ENCODE data around the gene ADGRD1. TPM values are rescaled to one million over a fixed set of nuclear protein-coding genes. Genes with fewer than 3 reads are reported as not detected.
A peak's percentile ranks its signal among the peaks of the same experiment; 100 is the strongest.
"Not testable (repeated sequence)": the region's sequence is repeated elsewhere in the genome, so short reads cannot be mapped to it uniquely, and the experiment has no call there.

Gene ADGRD1
- total RNA-seq, 1 donor from 2014 or later, result 4.0 TPM

DNA sequence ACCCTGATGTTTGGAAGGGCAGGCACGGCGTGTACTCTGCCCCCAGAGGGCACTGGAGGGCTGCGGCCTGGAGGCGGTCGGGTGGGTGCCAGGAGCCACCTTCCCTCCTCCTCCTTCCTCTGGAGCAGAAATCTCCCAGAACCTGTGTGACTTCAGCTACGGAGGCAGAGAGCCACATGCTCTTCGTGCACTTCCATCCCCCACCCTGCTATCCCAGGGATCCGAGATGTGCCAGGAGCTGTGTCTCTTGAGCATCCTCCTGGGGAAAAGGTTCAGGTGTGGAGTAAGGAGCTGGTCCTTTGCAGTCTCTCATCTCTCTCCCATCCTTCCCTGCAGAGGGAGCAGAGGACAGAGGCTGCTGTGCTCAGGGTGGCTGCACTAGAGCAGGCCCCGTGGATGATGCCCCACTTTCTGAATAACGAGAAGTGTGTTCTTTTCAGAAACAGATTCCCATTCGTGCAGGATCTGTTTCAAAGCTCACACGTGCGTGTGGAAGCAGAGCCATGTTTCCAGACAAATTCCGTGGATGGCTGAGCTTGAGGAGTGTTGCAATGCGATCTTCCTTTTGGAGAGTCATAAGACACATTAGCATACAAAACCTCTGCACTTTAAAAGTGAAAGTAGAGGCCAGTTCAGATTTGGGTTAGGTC is 162.9 kb downstream of the ADGRD1 start:
- no peak overlapping the region for H3K27ac Mint-ChIP-seq
- no peaks in the 10 kb centered on the region for H3K9me3 Mint-ChIP-seq (ENCODE audit: low read depth)
- TF ChIP-seq, protein P1, sequence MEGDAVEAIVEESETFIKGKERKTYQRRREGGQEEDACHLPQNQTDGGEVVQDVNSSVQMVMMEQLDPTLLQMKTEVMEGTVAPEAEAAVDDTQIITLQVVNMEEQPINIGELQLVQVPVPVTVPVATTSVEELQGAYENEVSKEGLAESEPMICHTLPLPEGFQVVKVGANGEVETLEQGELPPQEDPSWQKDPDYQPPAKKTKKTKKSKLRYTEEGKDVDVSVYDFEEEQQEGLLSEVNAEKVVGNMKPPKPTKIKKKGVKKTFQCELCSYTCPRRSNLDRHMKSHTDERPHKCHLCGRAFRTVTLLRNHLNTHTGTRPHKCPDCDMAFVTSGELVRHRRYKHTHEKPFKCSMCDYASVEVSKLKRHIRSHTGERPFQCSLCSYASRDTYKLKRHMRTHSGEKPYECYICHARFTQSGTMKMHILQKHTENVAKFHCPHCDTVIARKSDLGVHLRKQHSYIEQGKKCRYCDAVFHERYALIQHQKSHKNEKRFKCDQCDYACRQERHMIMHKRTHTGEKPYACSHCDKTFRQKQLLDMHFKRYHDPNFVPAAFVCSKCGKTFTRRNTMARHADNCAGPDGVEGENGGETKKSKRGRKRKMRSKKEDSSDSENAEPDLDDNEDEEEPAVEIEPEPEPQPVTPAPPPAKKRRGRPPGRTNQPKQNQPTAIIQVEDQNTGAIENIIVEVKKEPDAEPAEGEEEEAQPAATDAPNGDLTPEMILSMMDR (IDR thresholded peaks at IDR 0.05; ENCODE audit: unreplicated experiment), result peak; percentile 67
- no peak overlapping the region for H3K4me3 Mint-ChIP-seq (ENCODE audit: low read depth)
- DNase-seq (ENCODE audit: low spot score, unreplicated experiment), result no peak
- H3K27me3 Mint-ChIP-seq, result peaks cover 32% of the 10 kb centered on the region
- no peaks in the 10 kb centered on the region for H3K36me3 Mint-ChIP-seq (ENCODE audit: insufficient read depth)
- H3K4me1 Mint-ChIP-seq (ENCODE audit: low read depth), result no peaks in the 10 kb centered on the region

DNA sequence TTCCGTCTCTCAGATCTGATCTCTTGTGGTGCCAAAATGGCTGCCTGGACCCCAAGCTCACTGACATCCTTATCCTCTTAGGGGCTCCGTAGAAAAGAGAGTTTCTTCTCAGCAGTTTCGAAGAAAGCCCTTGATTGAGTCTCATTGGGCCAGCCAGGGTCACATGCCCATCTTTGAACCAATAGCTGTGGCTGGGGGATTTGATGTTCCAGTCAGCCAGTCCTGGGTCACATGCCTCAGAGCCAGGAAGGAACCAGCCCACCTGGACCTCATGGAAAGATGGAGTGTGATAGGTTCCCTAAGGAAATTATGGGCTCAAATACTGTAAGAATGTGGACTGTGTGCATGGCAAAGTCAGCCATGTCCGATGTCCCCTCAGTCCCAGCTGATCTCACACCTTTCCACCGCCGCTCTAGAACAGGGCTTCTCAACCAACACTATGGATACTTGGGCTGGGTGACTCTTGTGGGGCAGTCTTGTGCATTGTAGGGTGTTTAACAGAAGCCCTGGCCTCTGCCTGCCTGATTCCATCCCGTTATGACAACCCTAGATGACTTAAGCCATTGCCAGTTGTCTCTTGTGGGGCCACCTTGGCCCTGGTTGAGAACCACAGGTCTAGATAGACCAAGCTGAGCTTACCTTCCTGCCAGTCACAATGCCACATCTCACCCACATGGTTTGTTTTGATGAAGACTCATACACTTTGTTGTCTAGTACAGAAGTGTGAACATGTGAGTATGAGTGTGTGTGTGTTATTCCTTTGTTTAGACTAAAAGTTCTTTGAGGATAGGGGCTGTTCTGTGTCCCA is 163.9 kb downstream of the ADGRD1 start:
- Mint-ChIP-seq H3K4me1 (ENCODE audit: low read depth) (no peaks in the 10 kb centered on the region), H3K36me3 (ENCODE audit: insufficient read depth) (no peaks in the 10 kb centered on the region), H3K27me3 (peaks cover 30% of the 10 kb centered on the region), H3K4me3 (ENCODE audit: low read depth) (no peak overlapping the region), H3K27ac (no peak overlapping the region), H3K9me3 (ENCODE audit: low read depth) (no peaks in the 10 kb centered on the region)
- TF ChIP-seq, protein P1 (IDR thresholded peaks at IDR 0.05; ENCODE audit: unreplicated experiment), result no peak
- no peak for DNase-seq (ENCODE audit: low spot score, unreplicated experiment)

DNA sequence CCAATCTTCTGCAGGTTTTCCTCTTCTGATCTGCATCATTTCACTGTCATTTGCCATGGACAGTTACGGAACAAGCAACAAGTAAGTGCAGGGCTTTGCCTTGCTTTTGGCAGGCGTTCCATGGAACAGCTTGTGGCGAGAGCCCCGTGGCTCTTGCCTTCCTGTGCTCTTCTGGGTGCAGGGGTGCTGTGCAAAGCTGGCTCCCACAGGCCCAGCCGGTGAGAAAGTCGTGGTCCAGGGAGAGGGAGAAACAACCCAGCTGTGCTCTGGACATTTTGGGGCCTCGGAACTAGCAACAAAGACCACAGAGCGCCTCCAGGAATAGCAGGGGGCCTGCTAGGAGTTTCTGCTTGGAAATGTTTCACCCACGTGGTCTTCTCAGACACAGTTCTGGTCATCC is 164.7 kb downstream of the ADGRD1 start:
- no peak overlapping the region for H3K4me3 Mint-ChIP-seq (ENCODE audit: low read depth)

DNA sequence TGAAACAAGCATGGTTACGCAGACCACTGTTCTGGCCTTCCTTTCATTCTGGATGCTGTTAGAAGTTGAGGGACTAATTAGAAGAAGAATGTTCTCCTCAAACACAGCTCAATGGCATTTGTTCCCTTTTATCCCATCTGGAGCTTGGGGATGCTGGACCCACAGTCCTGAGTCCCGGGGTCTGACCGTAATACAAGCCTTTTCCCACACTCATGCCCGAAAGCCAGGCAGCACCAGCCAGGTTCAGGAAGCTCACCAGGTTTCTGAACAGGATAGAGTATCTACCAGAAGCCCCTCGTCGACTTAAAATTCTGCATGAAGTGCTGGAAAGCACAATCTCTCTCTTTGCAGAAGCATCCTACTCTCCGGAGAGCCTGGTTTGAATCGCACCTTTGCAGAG is 165.6 kb downstream of the ADGRD1 start:
- peaks cover 22% of the 10 kb centered on the region for H3K27me3 Mint-ChIP-seq
- not testable (repeated sequence) for H3K4me3 Mint-ChIP-seq (ENCODE audit: low read depth); DNase-seq (ENCODE audit: low spot score, unreplicated experiment); H3K4me1 Mint-ChIP-seq (ENCODE audit: low read depth); H3K27ac Mint-ChIP-seq; H3K9me3 Mint-ChIP-seq (ENCODE audit: low read depth); H3K36me3 Mint-ChIP-seq (ENCODE audit: insufficient read depth)

More for the DNA sequence above, 164.7 kb downstream of the ADGRD1 start:
- Mint-ChIP-seq H3K27ac (no peak overlapping the region), H3K36me3 (ENCODE audit: insufficient read depth) (no peaks in the 10 kb centered on the region), H3K27me3 (peaks cover 30% of the 10 kb centered on the region), H3K4me1 (ENCODE audit: low read depth) (no peaks in the 10 kb centered on the region), H3K9me3 (ENCODE audit: low read depth) (no peaks in the 10 kb centered on the region)
- TF ChIP-seq, protein P1 (IDR thresholded peaks at IDR 0.05; ENCODE audit: unreplicated experiment), result no peak
- DNase-seq (ENCODE audit: low spot score, unreplicated experiment), result no peak

DNA sequence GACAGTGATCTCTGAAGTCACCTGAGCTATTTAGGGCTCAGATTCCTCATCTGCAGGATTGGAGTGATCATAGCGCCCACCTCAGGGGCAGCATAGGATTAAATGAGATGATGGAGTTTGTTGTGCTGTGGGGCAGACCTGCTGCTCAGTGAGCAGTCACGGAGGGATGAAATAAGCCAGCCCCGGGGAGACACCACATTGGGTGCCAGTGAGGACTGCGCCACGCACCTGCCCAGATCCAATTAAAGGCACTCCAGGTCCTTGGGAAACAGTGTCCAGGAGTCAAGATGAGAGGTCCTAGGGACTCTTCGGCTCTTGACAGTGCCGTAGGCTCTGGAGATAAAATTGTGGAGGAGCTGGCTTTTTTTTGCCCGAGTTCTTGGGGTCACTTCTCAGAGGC is 166.2 kb downstream of the ADGRD1 start:
- no peaks in the 10 kb centered on the region for H3K36me3 Mint-ChIP-seq (ENCODE audit: insufficient read depth)
- H3K27ac Mint-ChIP-seq, result no peak overlapping the region
- H3K4me1 Mint-ChIP-seq (ENCODE audit: low read depth), result no peaks in the 10 kb centered on the region
- no peak overlapping the region for H3K4me3 Mint-ChIP-seq (ENCODE audit: low read depth)
- no peak for DNase-seq (ENCODE audit: low spot score, unreplicated experiment)
- no peaks in the 10 kb centered on the region for H3K9me3 Mint-ChIP-seq (ENCODE audit: low read depth)
- H3K27me3 Mint-ChIP-seq, result peaks cover 21% of the 10 kb centered on the region
- TF ChIP-seq, protein P1 (IDR thresholded peaks at IDR 0.05; ENCODE audit: unreplicated experiment), result no peak
